ENCODE measurements around the gene CHRNA5.

- no peak for TF ChIP-seq CTBP1 (IDR thresholded peaks at IDR 0.05; ENCODE audit: borderline replicate concordance)
- TF ChIP-seq ELF4 (IDR thresholded peaks at IDR 0.05), result no peak
Observed at GRCh38 chr15:78533331-78533730, 32.0 kb upstream of the CHRNA5 start.
